KMS-11 (cell line): Measurements from ENCODE around the gene ZNF283.

Source experiments
- H2AFZ ChIP-seq: fragments of 200-600 bp; sonication (generic); 2 replicates; pipeline ENCODE4 v1.6.1; 2016; ENCODE audit warnings: antibody characterized with exemption, mixed run types, low read depth
- H3K27ac ChIP-seq: fragments of 200-600 bp; sonication (generic); 2 replicates; pipeline ENCODE4 v1.6.1; 2016; ENCODE audit warnings: mild to moderate bottlenecking, mixed run types
- H3K27me3 ChIP-seq: fragments of 200-600 bp; sonication (generic); 2 replicates; pipeline ENCODE4 v1.6.1; 2017; ENCODE audit warnings: mild to moderate bottlenecking, low read depth, mixed run types, moderate library complexity; ENCODE audit not compliant: insufficient read depth
- H3K36me3 ChIP-seq: fragments of 200-600 bp; sonication (generic); 2 replicates; pipeline ENCODE4 v1.6.1; 2017; ENCODE audit warnings: mild to moderate bottlenecking, mixed run types; ENCODE audit not compliant: insufficient read depth
- H3K4me1 ChIP-seq: fragments of 200-600 bp; sonication (generic); 2 replicates; pipeline ENCODE4 v1.6.1; 2016; ENCODE audit warnings: mild to moderate bottlenecking, low read depth, mixed run types; ENCODE audit not compliant: poor library complexity, severe bottlenecking
- H3K4me2 ChIP-seq: fragments of 200-600 bp; sonication (generic); 2 replicates; pipeline ENCODE4 v1.7.0; 2016; ENCODE audit warnings: mild to moderate bottlenecking, mixed run types
- H3K4me3 ChIP-seq: fragments of 200-600 bp; sonication (generic); IDR thresholded peaks from 2 replicates; pipeline ENCODE4 v1.6.1; 2017; ENCODE audit warnings: low read depth, low read length, mixed read lengths; ENCODE audit not compliant: insufficient read depth
- H3K79me2 ChIP-seq: fragments of 200-600 bp; sonication (generic); 2 replicates; pipeline ENCODE4 v1.6.1; 2016; ENCODE audit warnings: low read depth, mixed run types; ENCODE audit not compliant: insufficient read depth
- H3K9ac ChIP-seq: fragments of 200-600 bp; sonication (generic); 2 replicates; pipeline ENCODE4 v1.6.1; 2016; ENCODE audit warnings: mild to moderate bottlenecking, mixed run types
- H4K20me1 ChIP-seq: fragments of 200-600 bp; sonication (generic); 2 replicates; pipeline ENCODE4 v1.6.1; 2016; ENCODE audit warnings: mild to moderate bottlenecking, mixed run types; ENCODE audit not compliant: insufficient read depth
- TF ChIP-seq, protein P1 (sequence below): fragments of 200-600 bp; sonication (generic); conservative IDR thresholded peaks from 2 replicates; pipeline ENCODE4 v1.6.1; 2017; ENCODE audit warnings: low read depth, mild to moderate bottlenecking, antibody characterized with exemption, low read length, moderate library complexity, mixed read lengths

The ZNF283 gene

DNA sequence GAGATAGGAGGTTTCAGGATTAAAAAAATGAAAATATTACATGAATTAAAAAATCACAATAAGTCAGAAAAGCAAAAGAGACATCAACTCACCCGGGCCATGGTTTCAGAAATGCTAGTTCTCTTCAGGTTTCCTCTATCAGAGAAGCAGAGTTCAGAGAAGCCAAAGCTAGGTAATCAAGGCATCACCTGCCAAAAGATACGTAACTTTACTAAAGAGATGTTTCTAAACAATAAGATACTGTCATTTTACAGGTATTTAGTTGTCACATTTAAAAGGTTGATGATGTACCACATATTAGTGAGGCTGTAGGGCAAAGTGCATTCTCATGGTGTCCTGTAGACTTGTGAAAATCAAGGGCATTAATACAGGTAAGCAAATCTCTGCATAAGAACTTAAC is 56.7 kb downstream of the ZNF283 start, which contains the start of gene ZNF404:
TSS of gene ZNF404 (minus strand) at position 101 of the 400 bp plus-strand sequence.
- Histone ChIP-seq H3K4me1 (no peaks in the 10 kb centered on the region), H3K79me2 (no peaks in the 10 kb centered on the region), H3K27me3 (no peaks in the 10 kb centered on the region), H3K4me3 (no peak within 1 kb of the TSS), H4K20me1 (no peaks in the 10 kb centered on the region), H2AFZ (no peak within 1 kb of the TSS), H3K4me2 (no peak within 1 kb of the TSS), H3K9ac (no peak within 1 kb of the TSS), H3K36me3 (no peaks in the 10 kb centered on the region), H3K27ac (no peak within 1 kb of the TSS)
- TF ChIP-seq, protein P1, sequence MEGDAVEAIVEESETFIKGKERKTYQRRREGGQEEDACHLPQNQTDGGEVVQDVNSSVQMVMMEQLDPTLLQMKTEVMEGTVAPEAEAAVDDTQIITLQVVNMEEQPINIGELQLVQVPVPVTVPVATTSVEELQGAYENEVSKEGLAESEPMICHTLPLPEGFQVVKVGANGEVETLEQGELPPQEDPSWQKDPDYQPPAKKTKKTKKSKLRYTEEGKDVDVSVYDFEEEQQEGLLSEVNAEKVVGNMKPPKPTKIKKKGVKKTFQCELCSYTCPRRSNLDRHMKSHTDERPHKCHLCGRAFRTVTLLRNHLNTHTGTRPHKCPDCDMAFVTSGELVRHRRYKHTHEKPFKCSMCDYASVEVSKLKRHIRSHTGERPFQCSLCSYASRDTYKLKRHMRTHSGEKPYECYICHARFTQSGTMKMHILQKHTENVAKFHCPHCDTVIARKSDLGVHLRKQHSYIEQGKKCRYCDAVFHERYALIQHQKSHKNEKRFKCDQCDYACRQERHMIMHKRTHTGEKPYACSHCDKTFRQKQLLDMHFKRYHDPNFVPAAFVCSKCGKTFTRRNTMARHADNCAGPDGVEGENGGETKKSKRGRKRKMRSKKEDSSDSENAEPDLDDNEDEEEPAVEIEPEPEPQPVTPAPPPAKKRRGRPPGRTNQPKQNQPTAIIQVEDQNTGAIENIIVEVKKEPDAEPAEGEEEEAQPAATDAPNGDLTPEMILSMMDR, result no peak

DNA sequence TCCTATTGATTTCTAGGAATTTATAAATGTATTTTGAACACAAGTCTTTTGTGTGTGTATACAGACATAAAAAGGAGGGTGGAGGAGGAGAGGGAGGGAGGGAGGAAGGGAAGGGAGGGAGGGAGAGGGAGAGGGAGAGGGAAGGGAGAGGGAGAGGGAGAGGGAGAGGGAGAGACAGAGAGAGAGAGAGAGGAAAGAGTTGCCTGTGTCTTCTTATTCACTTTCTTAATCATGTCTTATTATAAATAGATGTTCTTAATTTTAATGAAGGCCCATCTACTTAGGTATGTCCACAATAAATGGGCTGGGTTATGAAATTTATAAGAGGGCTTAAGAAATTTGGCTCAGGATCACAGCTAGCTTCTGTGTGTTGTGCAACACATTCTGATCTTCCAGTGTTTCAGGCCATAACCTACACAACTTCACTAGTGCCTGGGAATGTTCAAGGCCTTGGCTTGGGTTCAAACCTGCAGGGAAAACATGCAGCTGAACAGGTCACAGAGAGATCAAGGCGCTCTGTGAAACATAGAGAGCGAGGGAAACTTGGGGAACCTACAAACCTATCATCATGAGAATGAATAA is 68.7 kb downstream of the ZNF283 start:
- no peaks in the 10 kb centered on the region for H4K20me1 ChIP-seq
- TF ChIP-seq, protein P1, result no peak
- H3K9ac ChIP-seq, result no peak overlapping the region
- H2AFZ ChIP-seq, result no peak overlapping the region
- H3K4me1 ChIP-seq, result no peaks in the 10 kb centered on the region
- H3K4me3 ChIP-seq, result no peak overlapping the region
- no peaks in the 10 kb centered on the region for H3K27me3 ChIP-seq
- no peaks in the 10 kb centered on the region for H3K79me2 ChIP-seq
- H3K4me2 ChIP-seq, result no peak overlapping the region
- H3K27ac ChIP-seq, result no peak overlapping the region
- no peaks in the 10 kb centered on the region for H3K36me3 ChIP-seq
